CD4-positive, alpha-beta T cell treated with Interferon gamma for 1 hour (primary cell): ENCODE results near the gene TTYH3.

Source experiments
- DNase-seq: peaks from one replicate; pipeline ENCODE4 v3.0.0-alpha.2; 2020

TTYH3 gene

GRCh38 chr7:2635810-2636701 lies 4.3 kb downstream of the TTYH3 start:
- no peak for DNase-seq

GRCh38 chr7:2637066-2637471 lies 5.3 kb downstream of the TTYH3 start:
- DNase-seq: no peak

- peak; percentile 66 for DNase-seq
Measured at GRCh38 chr7:2637505-2638223, 5.9 kb downstream of the TTYH3 start.

- no peak for DNase-seq
Measured at GRCh38 chr7:2638224-2638991, 6.6 kb downstream of the TTYH3 start.

GRCh38 chr7:2639181-2639681 lies 7.4 kb downstream of the TTYH3 start:
- no peak for DNase-seq

GRCh38 chr7:2639695-2640481 lies 8.1 kb downstream of the TTYH3 start:
- no peak for DNase-seq

GRCh38 chr7:2640482-2640830 lies 8.7 kb downstream of the TTYH3 start:
- DNase-seq: no peak

- DNase-seq: no peak
Measured at GRCh38 chr7:2640846-2641316, 9.1 kb downstream of the TTYH3 start.

GRCh38 chr7:2641406-2642393 lies 9.9 kb downstream of the TTYH3 start:
- peak; percentile 45 for DNase-seq

GRCh38 chr7:2643386-2644219 lies 11.8 kb downstream of the TTYH3 start:
- no peak for DNase-seq

GRCh38 chr7:2644220-2644561 lies 12.4 kb downstream of the TTYH3 start:
- no peak for DNase-seq

- DNase-seq: no peak
Measured at GRCh38 chr7:2644562-2645273, 12.9 kb downstream of the TTYH3 start.

GRCh38 chr7:2645274-2645868 lies 13.6 kb downstream of the TTYH3 start:
- DNase-seq: peak; percentile 37

- no peak for DNase-seq
Measured at GRCh38 chr7:2646336-2646679, 14.5 kb downstream of the TTYH3 start.

- no peak for DNase-seq
Measured at GRCh38 chr7:2646680-2647571, 15.1 kb downstream of the TTYH3 start.

- DNase-seq: peak; percentile 53
Measured at GRCh38 chr7:2647594-2648172, 15.9 kb downstream of the TTYH3 start.

- no peak for DNase-seq
Measured at GRCh38 chr7:2649139-2649838, 17.5 kb downstream of the TTYH3 start.
